B cell (primary cell): ENCODE results near the gene FGFRL1. TPM values are rescaled to one million over a fixed set of nuclear protein-coding genes. Genes with fewer than 3 reads are reported as not detected.

Source experiments
- ATAC-seq: fragments of 200-7000 bp; cut with Tn5 transposase; one replicate; pipeline ENCODE4 v1.10.0; 2021; ENCODE audit warnings: low read depth, mild to moderate bottlenecking, moderate number of reproducible peaks, moderate library complexity
- CTCF ChIA-PET: fragments of 350-600 bp; sonication (Branson Sonifier 250); formaldehyde crosslinking; loops from one replicate; lab custom pipeline; 2021; ENCODE audit warnings: antibody characterized with exemption, inconsistent platforms; lab: Charles Lee
- POLR2A ChIA-PET: fragments of 350-600 bp; sonication (Branson Sonifier 250); formaldehyde crosslinking; loops from one replicate; lab custom pipeline; 2021; ENCODE audit warnings: antibody characterized with exemption; lab: Charles Lee
- DNase-seq: peaks from one replicate; pipeline ENCODE4 v3.0.0; 2013
- H2AFZ ChIP-seq: 2 replicates; pipeline ENCODE4 v1.6.1; 2012; ENCODE audit warnings: mild to moderate bottlenecking, low read depth, low read length; ENCODE audit not compliant: insufficient read depth, poor library complexity, severe bottlenecking
- H3K27ac ChIP-seq, 2 donors: 1 replicate in 1 of 2; 2 replicates in 1 of 2; pipeline ENCODE4 v1.5.1; 2012 to 2013; ENCODE audit warnings: low read length in 2 of 2, mild to moderate bottlenecking in 2 of 2, moderate library complexity in 1 of 2
- H3K27me3 ChIP-seq, 4 experiments: fragments of 200-600 bp in 1 of 4; sonication (generic) in 1 of 4; replicated peaks in 1 of 4; 1 replicate in 2 of 4; 2 replicates in 2 of 4; pipeline versions ENCODE4 v1.6.1 to v1.7.0; 2013 to 2016; ENCODE audit warnings: low read length in 3 of 4, mild to moderate bottlenecking in 2 of 4, mixed read lengths in 1 of 4, moderate library complexity in 1 of 4; ENCODE audit not compliant: insufficient read depth in 4 of 4, control insufficient read depth in 3 of 4; ENCODE audit errors: control extremely low read depth in 1 of 4
- H3K36me3 ChIP-seq, 2 experiments: replicated peaks in 1 of 2; 1 replicate in 1 of 2; 2 replicates in 1 of 2; pipeline versions ENCODE4 v1.6.1 to v1.7.1; 2013; ENCODE audit warnings: low read length in 1 of 2; ENCODE audit not compliant: insufficient read depth in 2 of 2, control insufficient read depth in 1 of 2; ENCODE audit errors: control extremely low read depth in 1 of 2, extremely low read depth in 1 of 2
- H3K4me1 ChIP-seq, 2 donors: fragments of 200-600 bp in 1 of 2; sonication (generic) in 1 of 2; 1 replicate in 1 of 2; 2 replicates in 1 of 2; pipeline versions ENCODE4 v1.5.1 to v1.6.1; 2013 to 2017; ENCODE audit warnings: low read length in 2 of 2; ENCODE audit not compliant: control insufficient read depth in 2 of 2, insufficient read depth in 2 of 2
- H3K4me2 ChIP-seq: replicated peaks from 2 replicates; pipeline ENCODE3; 2012; ENCODE audit warnings: mild to moderate bottlenecking, low read depth, low read length; ENCODE audit not compliant: poor library complexity, severe bottlenecking
- H3K4me3 ChIP-seq, 5 experiments: fragments of 200-600 bp in 1 of 5; sonication (generic) in 1 of 5; 1 replicate in 3 of 5; 2 replicates in 2 of 5; pipeline versions ENCODE4 v1.5.1 to v1.7.0; 2011 to 2016; ENCODE audit warnings: low read length in 4 of 5, mild to moderate bottlenecking in 4 of 5, low read depth in 2 of 5, control low read depth in 1 of 5, moderate library complexity in 1 of 5; ENCODE audit not compliant: insufficient read depth in 1 of 5; ENCODE audit errors: control extremely low read depth in 1 of 5, extremely low read depth in 1 of 5
- H3K79me2 ChIP-seq: fragments of 200-600 bp; sonication (generic); one replicate; pipeline ENCODE4 v1.6.0; 2016; ENCODE audit warnings: low read length; ENCODE audit not compliant: control insufficient read depth, insufficient read depth
- H3K9ac ChIP-seq: fragments of 200-600 bp; sonication (generic); 2 replicates; pipeline ENCODE4 v1.6.1; 2017; ENCODE audit warnings: mild to moderate bottlenecking, low read length, moderate library complexity
- H3K9me3 ChIP-seq, 3 donors: one replicate each; pipeline versions ENCODE4 v1.6.1 to v1.7.1; 2013; ENCODE audit warnings: low read length in 2 of 3; ENCODE audit not compliant: control insufficient read depth in 2 of 3, insufficient read depth in 1 of 3; ENCODE audit errors: control extremely low read depth in 1 of 3
- H4K20me1 ChIP-seq: 2 replicates; pipeline ENCODE4 v1.6.0; 2012; ENCODE audit warnings: mild to moderate bottlenecking, low read length; ENCODE audit not compliant: insufficient read depth, control insufficient read depth, poor library complexity, severe bottlenecking
- H3K27ac Mint-ChIP-seq: one replicate; pipeline ENCODE4 v1.8.0; 2021; ENCODE audit warnings: mixed read lengths
- H3K27me3 Mint-ChIP-seq: one replicate; pipeline ENCODE4 v1.8.0; 2021; ENCODE audit warnings: mixed read lengths
- H3K4me1 Mint-ChIP-seq: one replicate; pipeline ENCODE4 v1.8.0; 2021; ENCODE audit warnings: mixed read lengths
- H3K4me3 Mint-ChIP-seq: one replicate; pipeline ENCODE4 v1.8.0; 2021; ENCODE audit warnings: mixed read lengths
- H3K9me3 Mint-ChIP-seq: one replicate; pipeline ENCODE4 v1.8.0; 2022; ENCODE audit warnings: mixed read lengths; ENCODE audit not compliant: insufficient read depth
- EZH2 ChIP-seq: IDR thresholded peaks from 2 replicates; pipeline ENCODE4 v1.6.1; 2012; ENCODE audit warnings: borderline replicate concordance, low read depth, mild to moderate bottlenecking, moderate library complexity, low read length; ENCODE audit not compliant: insufficient read depth, poor library complexity, severe bottlenecking
- WGBS: methylation state at CpG from one replicate; pipeline ENCODE4 v1.1.5; 2013; ENCODE audit warnings: missing lambda C conversion rate; ENCODE audit not compliant: insufficient coverage; 5-methylcytosine and 5-hydroxymethylcytosine counted together
- intact Hi-C: fragments of 100-400 bp; cut with micrococcal nuclease; formaldehyde crosslinking; loops from one replicate; pipeline ENCODE4 v1.10.0; 2022
- polyA plus RNA-seq: library from polyadenylated mRNA; depleted of rRNA; stranded (reverse); fragments of >200 nt; gene quantifications from 2 replicates; pipeline ENCODE4 v1.2.3, GENCODE V29; 2012
- total RNA-seq, 2 donors: library from RNA; stranded (reverse); fragments of 120-200 nt in 1 of 2; gene quantifications; 1 replicate in 1 of 2; 2 replicates in 1 of 2; pipeline versions ENCODE4 v1.2.3 to v1.2.4, GENCODE V29; 2013 to 2022
- TF ChIP-seq, protein P1 (sequence below): fragments of 200-600 bp; IDR thresholded peaks from one replicate; pipeline ENCODE4 v1.8.0; 2022; ENCODE audit warnings: antibody characterized with exemption, mild to moderate bottlenecking

Gene FGFRL1
- total and polyA plus RNA-seq, 2 donors (not counting 1 experiment from before 2014, with no cell fraction given): 24.1 to 28.9 TPM

- Mint-ChIP-seq H3K4me3 (no peak overlapping the region), H3K9me3 (no peaks in the 10 kb centered on the region), H3K27me3 (no peaks in the 10 kb centered on the region), H3K4me1 (peaks cover 1% of the 10 kb centered on the region), H3K27ac (no peak overlapping the region)
- Histone ChIP-seq H4K20me1 (peaks cover 34% of the 10 kb centered on the region), H3K27me3 (peaks cover 0 to 6% (median under 1%) of the 10 kb centered on the region in 4 experiments), H3K9me3 (no peaks in the 10 kb centered on the region), H2AFZ (no peak overlapping the region), H3K4me1 (peaks cover 4 to 13% of the 10 kb centered on the region in 2 donors), H3K4me3 (no peak overlapping the region), H3K9ac (no peak overlapping the region), H3K79me2 (peaks cover 5% of the 10 kb centered on the region), H3K4me2 (no peak overlapping the region), H3K36me3 (peaks cover 0 to 6% of the 10 kb centered on the region in 2 experiments), H3K27ac (no peak overlapping the region)
- DNase-seq: no peak
- no peak for ATAC-seq
- intact Hi-C loops: no loop called here
- WGBS: 96% methylated on average over 23 of the region's 23 CpGs
- CTCF ChIA-PET: no interaction called here
- TF ChIP-seq, protein P1, sequence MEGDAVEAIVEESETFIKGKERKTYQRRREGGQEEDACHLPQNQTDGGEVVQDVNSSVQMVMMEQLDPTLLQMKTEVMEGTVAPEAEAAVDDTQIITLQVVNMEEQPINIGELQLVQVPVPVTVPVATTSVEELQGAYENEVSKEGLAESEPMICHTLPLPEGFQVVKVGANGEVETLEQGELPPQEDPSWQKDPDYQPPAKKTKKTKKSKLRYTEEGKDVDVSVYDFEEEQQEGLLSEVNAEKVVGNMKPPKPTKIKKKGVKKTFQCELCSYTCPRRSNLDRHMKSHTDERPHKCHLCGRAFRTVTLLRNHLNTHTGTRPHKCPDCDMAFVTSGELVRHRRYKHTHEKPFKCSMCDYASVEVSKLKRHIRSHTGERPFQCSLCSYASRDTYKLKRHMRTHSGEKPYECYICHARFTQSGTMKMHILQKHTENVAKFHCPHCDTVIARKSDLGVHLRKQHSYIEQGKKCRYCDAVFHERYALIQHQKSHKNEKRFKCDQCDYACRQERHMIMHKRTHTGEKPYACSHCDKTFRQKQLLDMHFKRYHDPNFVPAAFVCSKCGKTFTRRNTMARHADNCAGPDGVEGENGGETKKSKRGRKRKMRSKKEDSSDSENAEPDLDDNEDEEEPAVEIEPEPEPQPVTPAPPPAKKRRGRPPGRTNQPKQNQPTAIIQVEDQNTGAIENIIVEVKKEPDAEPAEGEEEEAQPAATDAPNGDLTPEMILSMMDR: no peak
- no peak for TF ChIP-seq EZH2
- POLR2A ChIA-PET: interaction anchor here (0.7 to 1.0 kb wide), 2 partner anchors 27 to 62 kb away, joined by 3 to 6 read pairs; no protein-coding TSS in a partner anchor
Measured at GRCh38 chr4:964346-965025, 46.9 kb upstream of the FGFRL1 start.

DNA sequence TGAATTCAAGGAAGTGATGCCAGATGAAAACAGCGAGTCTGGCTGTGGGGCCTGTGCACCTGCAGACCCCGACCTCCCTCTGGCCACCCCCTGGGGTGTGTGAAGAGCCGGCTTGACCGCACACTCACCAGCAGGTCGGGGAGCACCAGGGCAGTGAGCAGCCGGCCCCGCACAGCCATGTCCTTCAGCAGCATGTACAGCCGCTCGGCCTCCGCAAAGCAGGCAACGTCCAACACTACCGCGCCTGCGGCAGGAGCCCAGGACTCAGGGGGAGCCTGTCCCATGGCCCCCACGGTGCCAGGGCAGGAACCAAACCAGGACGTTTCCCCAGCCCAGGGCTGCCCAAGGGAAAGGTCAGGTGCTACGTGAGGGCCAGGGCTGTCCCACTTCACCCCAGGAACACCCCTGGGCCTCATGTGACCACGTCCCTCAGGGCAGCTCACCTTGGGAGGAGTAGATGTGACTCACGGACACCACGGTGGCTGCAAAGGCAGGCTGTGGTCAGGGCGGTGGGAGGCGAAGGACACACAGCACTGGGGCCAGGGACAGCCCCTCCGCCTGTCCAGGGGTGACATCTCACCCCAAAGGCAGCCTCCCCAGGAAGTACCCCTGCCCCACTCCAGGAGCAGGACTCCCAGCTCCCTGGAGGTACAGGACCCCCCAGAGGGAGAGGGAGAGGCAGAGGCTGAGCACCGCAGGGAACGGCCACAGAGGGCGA lies 46.2 kb upstream of the FGFRL1 start:
- Mint-ChIP-seq H3K27ac (no peak overlapping the region), H3K27me3 (no peaks in the 10 kb centered on the region), H3K4me1 (no peaks in the 10 kb centered on the region), H3K4me3 (no peak overlapping the region), H3K9me3 (no peaks in the 10 kb centered on the region)
- Histone ChIP-seq H3K4me1 (peaks cover 4 to 13% of the 10 kb centered on the region in 2 donors), H3K27ac (no peak overlapping the region), H3K4me3 (no peak overlapping the region), H3K9me3 (no peaks in the 10 kb centered on the region), H3K27me3 (peaks cover 0 to 6% (median under 1%) of the 10 kb centered on the region in 4 experiments), H3K36me3 (peaks cover 0 to 6% of the 10 kb centered on the region in 2 experiments), H3K4me2 (no peak overlapping the region), H4K20me1 (peaks cover 40% of the 10 kb centered on the region), H3K79me2 (peaks cover 9% of the 10 kb centered on the region), H2AFZ (no peak overlapping the region), H3K9ac (no peak overlapping the region)
- ATAC-seq (no peak), DNase-seq (no peak)
- 94% methylated on average over 25 of the region's 26 CpGs for WGBS
- POLR2A ChIA-PET: interaction anchor here (0.7 to 1.0 kb wide), 2 partner anchors 28 to 63 kb away, joined by 3 to 6 read pairs; no protein-coding TSS in a partner anchor
- TF ChIP-seq, protein P1: no peak
- CTCF ChIA-PET: no interaction called here
- intact Hi-C loops: no loop called here
